ENCODE measurements around the gene NRG3.

GRCh38 chr10:82267014-82267413, 392.0 kb downstream of the NRG3 start:
- TF ChIP-seq POLR2A (IDR thresholded peaks at IDR 0.05) (no peak), CTCF (IDR thresholded peaks at IDR 0.05) (no peak)
